Liver (tissue), 3 donors: ENCODE results near the gene BIN1.

ENCODE experiments used
- ATF3 ChIP-seq: IDR thresholded peaks from 2 replicates; pipeline ENCODE4 v1.6.1; 2016; ENCODE audit warnings: antibody characterized with exemption
- CTCF ChIP-seq: fragments of 150-350 bp; IDR thresholded peaks from 2 replicates; pipeline ENCODE4 v1.5.1; 2017; ENCODE audit warnings: improper control_type of control experiment, low read depth, low read length; ENCODE audit not compliant: missing input control
- EGR1 ChIP-seq, 2 donors: IDR thresholded peaks; 2 replicates each; pipeline ENCODE4 v1.6.1; 2016 to 2018; ENCODE audit warnings: antibody characterized with exemption in 2 of 2, low read depth in 2 of 2
- HNF4G ChIP-seq: IDR thresholded peaks from 2 replicates; pipeline ENCODE4 v1.6.1; 2016; ENCODE audit warnings: antibody characterized with exemption
- MAX ChIP-seq: IDR thresholded peaks from 2 replicates; pipeline ENCODE4 v1.6.1; 2016; ENCODE audit warnings: antibody characterized with exemption
- RAD21 ChIP-seq, 2 donors: IDR thresholded peaks; 2 replicates each; pipeline ENCODE4 v1.6.1; 2016; ENCODE audit warnings: antibody characterized with exemption in 2 of 2, mild to moderate bottlenecking in 2 of 2
- REST ChIP-seq: IDR thresholded peaks from 2 replicates; pipeline ENCODE4 v1.6.1; 2016; ENCODE audit warnings: antibody characterized with exemption, mild to moderate bottlenecking
- RXRA ChIP-seq, 2 donors: IDR thresholded peaks; 2 replicates each; pipeline ENCODE4 v1.6.1; 2017 to 2018; ENCODE audit warnings: antibody characterized with exemption in 2 of 2, mild to moderate bottlenecking in 1 of 2
- TAF1 ChIP-seq: conservative IDR thresholded peaks from 2 replicates; pipeline ENCODE4 v1.6.1; 2016; ENCODE audit warnings: antibody characterized with exemption, mild to moderate bottlenecking
- YY1 ChIP-seq: IDR thresholded peaks from 2 replicates; pipeline ENCODE4 v1.6.1; 2016; ENCODE audit warnings: antibody characterized with exemption, mild to moderate bottlenecking
- ZBTB33 ChIP-seq: IDR thresholded peaks from 2 replicates; pipeline ENCODE4 v1.6.1; 2016; ENCODE audit warnings: antibody characterized with exemption
- donor health status: healthy.
- donor health status: healthy.

- TF ChIP-seq CTCF = no peak
- no peak for TF ChIP-seq EGR1 (IDR thresholded peaks at IDR 0.05; ENCODE audit: low read depth in 2 of 2)
- no peak for TF ChIP-seq YY1
- TF ChIP-seq TAF1 = no peak
- no peak for TF ChIP-seq ATF3
- TF ChIP-seq REST = no peak
- no peak for TF ChIP-seq RXRA (IDR thresholded peaks at IDR 0.05)
- TF ChIP-seq RAD21 (IDR thresholded peaks at IDR 0.05) = no peak
- TF ChIP-seq HNF4G = no peak
- TF ChIP-seq ZBTB33 = no peak
- TF ChIP-seq MAX = no peak
Observed at GRCh38 chr2:127014630-127015029, 92.3 kb downstream of the BIN1 start.
